Sigmoid colon (tissue), 4 donors: Measurements from ENCODE around the gene TCF7.

Experiments
- CTCF ChIP-seq, 4 experiments: fragments of 450-650 bp in 3 of 4; fragments of 200-600 bp in 1 of 4; IDR thresholded peaks; one replicate each; pipeline ENCODE4 v1.5.1; 2016 to 2019; ENCODE audit warnings: antibody characterized with exemption in 4 of 4, mild to moderate bottlenecking in 3 of 4, moderate library complexity in 2 of 4
- POLR2A ChIP-seq, 2 donors: fragments of 450-650 bp; IDR thresholded peaks; one replicate each; pipeline ENCODE4 v1.6.1; 2016; ENCODE audit warnings: antibody characterized with exemption in 2 of 2, mild to moderate bottlenecking in 2 of 2, moderate library complexity in 2 of 2
- POLR2AphosphoS5 ChIP-seq, 4 donors: sonication (generic); formaldehyde crosslinking; IDR thresholded peaks; one replicate each; pipeline ENCODE4 v1.6.1; 2017; ENCODE audit warnings: antibody characterized with exemption in 4 of 4

DNA sequence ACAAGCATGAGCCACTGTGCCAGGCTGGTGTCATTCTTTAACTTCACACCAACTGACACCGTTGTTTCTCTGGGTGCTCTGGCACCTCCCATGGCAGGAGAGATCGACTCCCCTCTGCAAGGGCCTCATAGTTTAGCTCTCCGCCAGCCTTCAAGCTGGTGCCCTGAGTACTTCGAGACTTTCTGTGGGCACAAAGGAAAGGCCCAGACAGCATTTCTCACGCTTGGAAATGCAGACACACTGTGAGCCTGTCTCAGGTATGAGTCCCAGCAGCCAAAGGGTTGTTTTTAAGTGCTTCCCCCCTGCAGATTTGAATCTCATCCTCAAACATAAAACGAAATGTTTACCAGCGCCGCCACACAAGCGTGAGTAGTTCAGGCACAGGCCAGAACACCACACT, 11.1 kb upstream of the TCF7 start:
- no peak for TF ChIP-seq CTCF (IDR thresholded peaks at IDR 0.05)
- TF ChIP-seq POLR2AphosphoS5 (IDR thresholded peaks at IDR 0.05) = no peak
- no peak for TF ChIP-seq POLR2A (IDR thresholded peaks at IDR 0.05)
